ENCODE results near the gene SAMD1. TPM values are rescaled to one million over a fixed set of nuclear protein-coding genes. Genes with fewer than 3 reads are reported as not detected.
"Not testable (repeated sequence)": the region's sequence is repeated elsewhere in the genome, so short reads cannot be mapped to it uniquely, and the experiment has no call there.

SAMD1 gene
- total RNA-seq, 2 donors from 2014 or later, result 11.2 to 22.1 TPM

GRCh38 chr19:14054099-14054498, 36.5 kb downstream of the SAMD1 start:
- Histone ChIP-seq H3K9me3 (no peaks in the 10 kb centered on the region), H3K4me1 (peaks cover 15% of the 10 kb centered on the region), H3K27ac (no peak overlapping the region), H3K36me3 (replicated peaks in 1 of 2; ENCODE audit: insufficient read depth in 1 of 2, low read depth in 2 of 2) (peaks cover 0 to 13% of the 10 kb centered on the region in 2 donors), H3K4me3 (no peak overlapping the region), H3K27me3 (no peaks in the 10 kb centered on the region)
- ATAC-seq (no peak), DNase-seq (no peak)
- intact Hi-C loops (cut with DNase I), result loop anchor here (10.0 kb wide), 1 partner anchor 179 kb away; the partner anchor contains the start of gene NANOS3
- TF ChIP-seq POLR2A (IDR thresholded peaks at IDR 0.05), result no peak
- 78 to 96% methylated on average over 6 of the region's 6 CpGs for WGBS, 2 donors

GRCh38 chr19:14053500-14053899, 37.1 kb downstream of the SAMD1 start:
- intact Hi-C loops (cut with DNase I), result loop anchor here (10.0 kb wide), 1 partner anchor 179 kb away; the partner anchor contains the start of gene NANOS3
- Histone ChIP-seq H3K4me3 (no peak overlapping the region), H3K9me3 (no peaks in the 10 kb centered on the region), H3K36me3 (replicated peaks in 1 of 2; ENCODE audit: insufficient read depth in 1 of 2, low read depth in 2 of 2) (peaks cover 0 to 13% of the 10 kb centered on the region in 2 donors), H3K27ac (no peak overlapping the region), H3K27me3 (no peaks in the 10 kb centered on the region), H3K4me1 (peaks cover 9% of the 10 kb centered on the region)
- no peak for ATAC-seq
- 85 to 100% methylated on average over 4 to 10 of the region's 11 CpGs for WGBS, 2 donors
- DNase-seq, result no peak
- no peak for TF ChIP-seq CTCF (IDR thresholded peaks at IDR 0.05)
- no peak for TF ChIP-seq POLR2A (IDR thresholded peaks at IDR 0.05)

GRCh38 chr19:14053032-14053431, 37.5 kb downstream of the SAMD1 start:
- H3K27me3 ChIP-seq, result no peaks in the 10 kb centered on the region
- peaks cover 5% of the 10 kb centered on the region for H3K4me1 ChIP-seq
- WGBS, 2 donors, result 91 to 92% methylated on average over 3 of the region's 3 CpGs
- no peak overlapping the region for H3K27ac ChIP-seq
- H3K9me3 ChIP-seq, result no peaks in the 10 kb centered on the region
- no peak for DNase-seq
- intact Hi-C loops (cut with DNase I), result loop anchor here (10.0 kb wide), 1 partner anchor 178 kb away; the partner anchor contains the start of gene NANOS3
- peaks cover 0 to 13% of the 10 kb centered on the region in 2 donors for H3K36me3 ChIP-seq (replicated peaks in 1 of 2; ENCODE audit: insufficient read depth in 1 of 2, low read depth in 2 of 2)
- no peak overlapping the region for H3K4me3 ChIP-seq
- no peak for TF ChIP-seq POLR2A (IDR thresholded peaks at IDR 0.05)
- TF ChIP-seq CTCF (IDR thresholded peaks at IDR 0.05), result no peak
- ATAC-seq, result no peak

GRCh38 chr19:14052470-14052869, 38.1 kb downstream of the SAMD1 start:
- WGBS, 2 donors, result 84 to 86% methylated on average over 6 of the region's 6 CpGs
- ATAC-seq (no peak), DNase-seq (no peak)
- Histone ChIP-seq H3K4me3 (no peak overlapping the region), H3K9me3 (no peaks in the 10 kb centered on the region), H3K36me3 (replicated peaks in 1 of 2; ENCODE audit: insufficient read depth in 1 of 2, low read depth in 2 of 2) (peaks cover 0 to 13% of the 10 kb centered on the region in 2 donors), H3K27ac (no peak overlapping the region), H3K27me3 (no peaks in the 10 kb centered on the region), H3K4me1 (no peaks in the 10 kb centered on the region)
- TF ChIP-seq CTCF (IDR thresholded peaks at IDR 0.05), result no peak
- no peak for TF ChIP-seq POLR2A (IDR thresholded peaks at IDR 0.05)
- intact Hi-C loops (cut with DNase I), result loop anchor here (10.0 kb wide), 1 partner anchor 178 kb away; the partner anchor contains the start of gene NANOS3

GRCh38 chr19:14051980-14052379, 38.6 kb downstream of the SAMD1 start:
- no peak for DNase-seq
- Histone ChIP-seq H3K27ac (no peak overlapping the region), H3K27me3 (no peaks in the 10 kb centered on the region), H3K36me3 (replicated peaks in 1 of 2; ENCODE audit: insufficient read depth in 1 of 2, low read depth in 2 of 2) (peaks cover 0 to 13% of the 10 kb centered on the region in 2 donors), H3K4me1 (no peaks in the 10 kb centered on the region), H3K9me3 (no peaks in the 10 kb centered on the region), H3K4me3 (no peak overlapping the region)
- TF ChIP-seq CTCF (IDR thresholded peaks at IDR 0.05), result no peak
- TF ChIP-seq POLR2A (IDR thresholded peaks at IDR 0.05), result no peak
- 75% methylated on average over 9 of the region's 9 CpGs; no CpG with 5 or more reads in 1 of the 2 donors for WGBS, 2 donors
- ATAC-seq, result no peak
- intact Hi-C loops (cut with DNase I), result loop anchor here (10.0 kb wide), 1 partner anchor 177 kb away; the partner anchor contains the start of gene NANOS3

- WGBS, 2 donors, result 89 to 94% methylated on average over 9 to 11 of the region's 11 CpGs
- intact Hi-C loops (cut with DNase I), result loop anchor here (10.0 kb wide), 1 partner anchor 176 kb away; the partner anchor contains the start of gene NANOS3
- not testable (repeated sequence) for H3K4me1 ChIP-seq; ATAC-seq; H3K27me3 ChIP-seq; H3K36me3 ChIP-seq (replicated peaks in 1 of 2; ENCODE audit: insufficient read depth in 1 of 2, low read depth in 2 of 2); H3K4me3 ChIP-seq; H3K9me3 ChIP-seq; H3K27ac ChIP-seq; DNase-seq
These were observed 39.6 kb downstream of the SAMD1 start for GRCh38 chr19:14050961-14051360.

Measured in body of pancreas (tissue), 4 donors.